Stimulated activated CD4-positive, alpha-beta T cell treated with anti-CD3 and anti-CD28 coated beads, Interleukin-4, amount 100 ng/mL, for 48 hours (primary cell): Measurements from ENCODE around the gene VWA1.
"Not testable (repeated sequence)": the region's sequence is repeated elsewhere in the genome, so short reads cannot be mapped to it uniquely, and the experiment has no call there.

ENCODE experiments used
- DNase-seq, 2 donors: peaks; one replicate each; pipeline ENCODE4 v3.0.0-alpha.2; 2020; ENCODE audit warnings: low read depth in 2 of 2

Gene VWA1

GRCh38 chr1:1435911-1436629, 580 bp downstream of the VWA1 start:
- DNase-seq = no peak

DNA sequence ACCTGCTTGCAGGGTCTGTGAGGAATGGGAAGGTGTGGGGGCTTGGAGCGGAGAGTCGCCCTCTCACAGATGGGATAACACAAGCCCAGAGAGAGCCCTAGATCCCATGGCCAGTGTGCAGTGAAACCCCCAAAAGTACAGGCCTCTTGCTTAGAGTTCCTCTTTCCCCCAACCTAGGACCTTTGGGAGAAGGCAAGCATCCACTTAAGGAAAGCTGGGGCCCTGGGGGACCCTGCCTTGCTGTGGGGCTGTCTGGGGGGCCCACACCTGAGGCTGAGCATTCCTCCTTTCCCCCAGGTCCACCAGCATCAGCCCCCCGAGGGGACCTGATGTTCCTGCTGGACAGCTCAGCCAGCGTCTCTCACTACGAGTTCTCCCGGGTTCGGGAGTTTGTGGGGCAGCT, 1.1 kb downstream of the VWA1 start:
- no peak for DNase-seq

- no peak for DNase-seq
Measured at GRCh38 chr1:1437033-1437903, 1.8 kb downstream of the VWA1 start.

GRCh38 chr1:1437904-1438376, 2.5 kb downstream of the VWA1 start:
- DNase-seq = no peak

DNA sequence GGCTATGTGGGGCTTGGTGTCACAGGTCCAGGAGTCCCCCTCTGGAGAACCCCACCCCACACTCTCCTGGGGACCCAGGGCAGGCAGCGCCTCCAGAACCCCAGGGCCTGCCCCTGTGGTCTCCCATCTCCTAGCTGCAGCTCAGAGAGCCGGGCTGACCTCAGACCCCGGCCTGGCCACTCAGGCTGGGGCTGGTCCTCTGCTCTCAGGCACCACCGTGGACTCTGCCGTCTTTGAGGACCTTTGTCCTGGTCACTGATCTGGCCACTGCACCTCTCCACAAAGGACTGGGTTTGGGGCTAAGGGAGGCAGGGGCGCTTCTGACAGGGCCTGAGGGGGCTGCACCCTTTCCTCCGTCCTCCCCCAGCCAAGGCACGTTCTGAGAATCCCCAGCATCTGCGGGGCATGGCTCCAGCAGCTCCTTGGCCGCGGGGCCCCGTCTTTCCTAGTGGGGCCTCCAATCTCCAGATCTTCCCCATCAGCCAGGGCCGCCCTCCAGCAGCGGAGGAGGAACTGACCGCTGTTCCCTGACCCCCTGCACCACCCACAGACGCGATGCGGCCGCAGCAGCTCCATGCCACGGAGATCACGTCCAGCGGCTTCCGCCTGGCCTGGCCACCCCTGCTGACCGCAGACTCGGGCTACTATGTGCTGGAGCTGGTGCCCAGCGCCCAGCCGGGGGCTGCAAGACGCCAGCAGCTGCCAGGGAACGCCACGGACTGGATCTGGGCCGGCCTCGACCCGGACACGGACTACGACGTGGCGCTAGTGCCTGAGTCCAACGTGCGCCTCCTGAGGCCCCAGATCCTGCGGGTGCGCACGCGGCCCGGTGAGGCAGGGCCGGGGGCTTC, 3.3 kb downstream of the VWA1 start:
- DNase-seq = no peak

DNA sequence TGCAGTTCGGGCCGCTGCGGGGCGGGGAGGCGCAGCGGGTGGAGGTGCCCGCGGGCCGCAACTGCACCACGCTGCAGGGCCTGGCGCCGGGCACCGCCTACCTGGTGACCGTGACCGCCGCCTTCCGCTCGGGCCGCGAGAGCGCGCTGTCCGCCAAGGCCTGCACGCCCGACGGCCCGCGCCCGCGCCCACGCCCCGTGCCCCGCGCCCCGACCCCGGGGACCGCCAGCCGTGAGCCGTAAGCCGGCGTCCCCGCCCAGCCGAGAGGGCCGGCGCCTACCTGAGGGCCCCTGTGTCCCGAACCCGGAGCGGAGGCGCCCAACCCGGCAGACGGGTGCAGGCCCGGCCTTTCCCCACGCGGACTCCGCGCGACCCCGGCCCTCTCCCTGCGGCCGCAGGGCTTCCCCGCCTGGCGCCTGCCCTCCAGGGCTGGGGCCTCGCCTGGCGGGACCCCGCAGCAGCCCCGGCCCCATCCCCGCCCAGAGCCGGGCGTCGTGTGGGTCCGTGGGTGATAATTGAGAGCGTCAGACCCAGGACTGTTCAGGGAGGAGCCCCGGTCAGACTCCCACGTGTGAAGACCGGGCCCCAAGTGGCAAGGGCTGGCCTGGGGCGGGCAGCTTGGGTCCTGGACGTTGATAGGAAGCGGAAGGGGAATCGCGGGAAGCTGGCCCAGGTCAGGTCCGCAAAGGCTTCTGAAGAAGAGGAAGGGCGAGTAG, 4.2 kb downstream of the VWA1 start:
- no peak for DNase-seq

GRCh38 chr1:1440262-1441001, 4.9 kb downstream of the VWA1 start:
- no peak for DNase-seq

GRCh38 chr1:1441002-1441888, 5.8 kb downstream of the VWA1 start:
- peak; percentile 50 to 54 for DNase-seq

DNA sequence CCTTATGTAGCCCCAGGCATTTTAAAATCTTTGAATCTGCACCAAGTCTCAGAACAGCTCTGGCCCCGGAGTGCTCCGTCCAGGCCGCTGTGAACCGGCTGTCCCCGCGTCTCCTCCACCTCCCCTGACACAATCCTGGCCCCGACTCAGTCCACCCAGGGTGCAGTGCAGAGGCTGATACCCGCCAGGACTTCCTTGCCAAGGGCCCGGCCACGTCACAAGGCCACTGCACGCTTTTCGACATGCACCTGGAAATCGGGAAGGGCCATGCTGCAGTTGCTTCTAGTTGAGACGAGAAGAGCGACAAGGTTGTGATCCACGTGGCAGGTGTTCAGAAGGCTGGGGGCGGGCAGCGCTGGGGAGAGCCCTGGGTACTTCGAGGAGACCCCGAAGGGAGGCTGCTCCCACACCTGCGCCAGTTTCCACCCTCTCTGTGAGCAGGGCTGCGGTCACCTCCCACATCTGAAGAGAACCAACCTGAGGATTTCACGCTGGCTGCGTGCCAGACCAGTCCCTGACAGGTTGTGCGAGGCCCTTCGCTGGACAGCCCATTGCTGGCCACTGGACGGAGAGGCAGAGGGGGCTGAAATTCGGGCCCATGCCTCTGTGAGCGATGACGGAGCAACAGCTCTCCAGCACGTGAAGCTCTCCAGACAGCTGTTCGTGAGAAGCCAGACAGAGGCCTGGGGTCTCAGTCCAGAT, 6.7 kb downstream of the VWA1 start:
- no peak for DNase-seq

GRCh38 chr1:1446631-1447030, 11.1 kb downstream of the VWA1 start:
- not testable (repeated sequence) for DNase-seq

DNA sequence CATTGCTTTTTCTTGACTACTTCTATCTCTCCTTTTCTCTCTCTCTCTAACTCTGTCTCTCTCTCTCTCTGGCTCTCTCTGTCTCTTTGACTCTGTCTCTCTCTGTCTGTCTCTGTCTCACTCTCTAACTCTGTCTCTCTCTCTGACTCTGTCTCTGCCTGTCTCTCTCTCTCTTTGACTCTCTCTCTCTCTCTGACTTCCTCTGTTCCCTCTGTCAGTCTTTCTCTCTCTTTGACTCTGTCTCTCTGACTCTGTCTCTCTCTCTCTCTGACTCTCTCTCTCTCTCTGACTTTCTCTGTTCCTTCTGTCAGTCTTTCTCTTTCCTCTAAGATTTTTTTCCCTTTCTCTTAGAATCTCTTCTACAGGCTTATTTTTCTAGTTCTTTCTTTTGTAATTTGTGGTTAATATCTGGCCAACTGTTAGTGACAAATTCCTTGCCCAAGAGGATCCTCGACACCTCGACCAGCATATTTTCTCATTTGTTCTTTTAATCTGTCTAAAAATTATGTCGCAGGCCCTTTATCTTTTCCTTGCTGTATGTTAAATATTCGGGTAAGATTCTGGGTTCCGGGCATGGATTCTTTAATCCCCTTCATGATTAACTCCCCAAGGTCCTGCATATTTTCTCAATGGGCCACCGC, 13.7 kb downstream of the VWA1 start, which contains the start of gene ATAD3C:
ATAD3C (plus strand) TSS at position 591 of the 641 bp plus-strand sequence. CDS start 995 bp downstream, outside the sequence.
- DNase-seq = no peak

DNA sequence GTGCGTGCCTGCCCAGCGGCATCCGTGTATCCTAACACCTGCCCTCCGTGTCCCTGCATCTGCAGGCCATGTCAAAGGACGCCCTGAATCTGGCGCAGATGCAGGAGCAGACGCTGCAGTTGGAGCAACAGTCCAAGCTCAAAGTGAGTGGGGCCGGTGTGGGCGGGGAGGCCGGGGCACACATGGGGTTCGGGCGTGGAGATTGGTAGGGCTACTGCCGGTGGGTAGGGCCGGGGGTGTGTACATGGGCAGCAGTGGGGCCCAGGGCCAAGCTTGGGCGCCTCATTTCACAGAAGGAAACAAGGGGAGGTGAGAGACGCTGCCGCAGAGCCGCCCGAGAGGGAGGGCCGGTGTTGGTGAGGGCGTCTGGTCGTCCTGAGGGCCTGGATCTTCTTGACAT, 15.1 kb downstream of the VWA1 start:
- not testable (repeated sequence) for DNase-seq

DNA sequence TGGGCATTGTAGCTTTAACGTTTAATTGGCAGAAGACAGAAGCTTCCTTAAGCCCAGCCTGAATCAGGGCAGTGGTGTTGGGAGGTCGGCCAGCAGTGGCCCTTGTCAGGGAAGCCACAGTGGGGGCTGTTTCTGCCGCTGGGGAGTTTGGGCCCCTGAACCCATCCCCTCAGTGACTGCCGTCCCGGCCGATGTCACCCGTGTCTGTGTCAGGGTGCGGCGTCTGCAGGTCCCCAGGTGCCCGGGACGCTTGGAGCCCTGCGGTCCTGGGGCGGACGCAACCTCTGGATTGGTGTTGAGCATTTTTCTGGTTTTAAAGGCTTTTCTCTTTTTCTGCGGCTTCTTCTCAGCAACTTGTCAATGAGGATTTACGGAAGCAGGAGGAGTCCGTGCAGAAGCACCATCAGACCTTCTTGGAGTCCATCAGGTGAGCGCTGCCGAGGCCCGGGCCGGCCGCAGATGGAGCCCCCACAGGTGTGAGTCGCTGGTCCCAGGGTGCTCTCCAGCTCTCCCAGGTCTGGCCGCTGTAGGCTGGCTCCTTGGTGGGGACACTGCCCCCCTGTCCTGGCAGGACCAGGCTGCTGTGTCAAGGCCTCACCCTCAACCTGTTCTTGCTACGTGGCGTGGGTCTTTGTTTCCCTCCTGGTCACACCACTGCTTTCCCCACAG, 16.3 kb downstream of the VWA1 start:
- no peak for DNase-seq

GRCh38 chr1:1452365-1452739, 16.9 kb downstream of the VWA1 start:
- not testable (repeated sequence) for DNase-seq

DNA sequence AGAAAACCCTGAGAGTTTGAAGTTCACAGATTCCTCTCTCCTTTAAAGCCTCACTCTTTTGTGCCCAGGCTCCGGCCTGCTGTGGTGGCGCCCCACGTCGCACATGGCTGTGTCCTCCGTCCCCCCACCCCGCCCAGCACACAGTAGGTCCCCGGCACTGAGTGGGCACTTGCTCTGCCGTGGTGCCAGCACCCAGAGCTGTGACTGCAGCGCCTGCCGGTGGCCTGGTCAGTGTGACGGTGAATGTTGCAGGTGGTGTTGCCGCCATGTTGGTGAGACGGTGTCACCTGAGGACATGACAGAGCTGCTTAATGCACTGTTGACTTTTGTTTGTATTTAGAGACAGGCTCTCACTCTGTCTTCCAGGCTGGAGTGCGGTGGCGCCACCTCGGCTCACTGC, 17.4 kb downstream of the VWA1 start:
- DNase-seq = no peak

GRCh38 chr1:1454286-1455056, 19.0 kb downstream of the VWA1 start:
- DNase-seq = not testable (repeated sequence)

DNA sequence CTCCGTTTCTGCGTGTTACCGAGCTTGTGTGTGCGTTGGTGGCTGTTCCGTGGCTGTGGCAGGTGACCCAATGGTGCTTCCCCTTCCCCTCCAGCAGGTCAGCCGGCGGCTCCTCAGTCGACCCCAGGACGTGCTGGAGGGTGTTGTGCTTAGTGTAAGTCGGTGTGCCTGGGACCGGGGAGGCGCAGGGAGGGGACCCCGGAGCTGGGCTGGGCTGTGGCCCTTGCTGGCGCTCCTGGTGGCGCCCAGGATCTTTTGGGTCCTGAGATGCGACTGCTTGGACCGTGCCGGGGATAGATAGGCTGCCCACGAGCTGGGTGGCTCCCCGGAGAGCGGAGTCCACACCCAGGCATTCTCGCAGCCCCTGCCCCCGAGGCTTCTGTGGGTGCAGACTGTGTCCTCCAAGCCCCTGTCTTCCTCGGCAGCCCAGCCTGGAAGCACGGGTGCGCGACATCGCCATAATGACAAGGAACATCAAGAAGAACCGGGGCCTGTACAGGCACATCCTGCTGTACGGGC, 19.9 kb downstream of the VWA1 start:
- no peak for DNase-seq
